HL-60 (cell line): ENCODE results near the gene CACNA2D1.

Experiments used
- CTCF ChIP-seq: IDR thresholded peaks from one replicate; pipeline ENCODE4 v1.5.1; 2011; ENCODE audit warnings: low read length, control low read depth, inconsistent platforms; ENCODE audit not compliant: insufficient read depth
- GABPA ChIP-seq: IDR thresholded peaks from 2 replicates; pipeline ENCODE4 v1.6.1; 2012; ENCODE audit warnings: low read depth

GRCh38 chr7:82051601-82052000, 392.0 kb downstream of the CACNA2D1 start:
- no peak for TF ChIP-seq GABPA
- no peak for TF ChIP-seq CTCF
